Measurements from ENCODE around the gene ATP13A3.

DNA sequence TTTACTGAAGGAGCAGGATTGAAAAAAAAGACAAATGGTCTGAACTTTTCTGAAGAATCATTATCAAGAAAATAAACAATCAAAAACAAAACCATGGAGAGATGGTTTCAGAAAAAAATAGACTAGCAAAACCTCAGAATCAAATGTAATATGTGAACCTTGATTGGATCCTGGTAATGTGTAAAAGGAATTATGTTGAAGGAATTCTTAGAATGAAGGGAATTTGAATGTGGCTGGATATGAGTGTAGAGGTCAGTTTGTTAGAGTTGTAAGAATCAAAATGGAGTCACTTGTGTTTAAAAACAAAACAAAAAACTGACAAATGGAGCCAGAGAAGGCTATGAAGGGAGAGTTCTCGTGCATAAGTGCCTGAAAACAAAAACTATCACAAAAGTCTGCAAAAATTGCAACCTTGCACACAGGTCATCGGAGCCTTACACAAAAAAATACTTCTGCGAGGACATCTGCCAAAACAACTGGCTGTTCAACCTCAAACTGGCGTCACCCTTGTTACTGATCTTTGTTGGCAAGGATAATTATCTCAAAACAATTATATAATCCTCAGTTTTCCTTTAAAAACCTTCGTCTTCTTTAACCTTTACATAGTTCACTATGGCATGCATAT is 19.1 kb upstream of the ATP13A3 start:
- TF ChIP-seq RAD21 (IDR thresholded peaks at IDR 0.05; ENCODE audit: low read length) = no peak
- no peak for TF ChIP-seq CTCF (conservative IDR thresholded peaks at IDR 0.05; ENCODE audit: low read depth, low read length)
- TF ChIP-seq SMC3 (IDR thresholded peaks at IDR 0.05; ENCODE audit: low read depth, low read length) = no peak
- TF ChIP-seq MXI1 (IDR thresholded peaks at IDR 0.05; ENCODE audit: borderline replicate concordance, low read depth, low read length) = no peak
- TF ChIP-seq USF2 (IDR thresholded peaks at IDR 0.05; ENCODE audit: low read depth, low read length) = no peak
- TF ChIP-seq POLR2A (IDR thresholded peaks at IDR 0.05; ENCODE audit: low read depth, low read length) = no peak
- TF ChIP-seq CEBPB (IDR thresholded peaks at IDR 0.05; ENCODE audit: low read depth, low read length) = no peak
- TF ChIP-seq, protein P1, sequence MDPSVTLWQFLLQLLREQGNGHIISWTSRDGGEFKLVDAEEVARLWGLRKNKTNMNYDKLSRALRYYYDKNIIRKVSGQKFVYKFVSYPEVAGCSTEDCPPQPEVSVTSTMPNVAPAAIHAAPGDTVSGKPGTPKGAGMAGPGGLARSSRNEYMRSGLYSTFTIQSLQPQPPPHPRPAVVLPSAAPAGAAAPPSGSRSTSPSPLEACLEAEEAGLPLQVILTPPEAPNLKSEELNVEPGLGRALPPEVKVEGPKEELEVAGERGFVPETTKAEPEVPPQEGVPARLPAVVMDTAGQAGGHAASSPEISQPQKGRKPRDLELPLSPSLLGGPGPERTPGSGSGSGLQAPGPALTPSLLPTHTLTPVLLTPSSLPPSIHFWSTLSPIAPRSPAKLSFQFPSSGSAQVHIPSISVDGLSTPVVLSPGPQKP (IDR thresholded peaks at IDR 0.05; ENCODE audit: borderline replicate concordance, low read depth, low read length) = no peak
- TF ChIP-seq MAZ (IDR thresholded peaks at IDR 0.05; ENCODE audit: borderline replicate concordance, low read depth, low read length) = no peak
- no peak for TF ChIP-seq BHLHE40 (IDR thresholded peaks at IDR 0.05; ENCODE audit: low read depth, low read length)

All from IMR-90 (cell line).